Measurements from ENCODE around the gene NIM1K. TPM values are rescaled to one million over a fixed set of nuclear protein-coding genes. Genes with fewer than 3 reads are reported as not detected.

The NIM1K gene
- total and polyA plus RNA-seq, 2 of the 13 experiments (the other 11 are each of a cell fraction or from before 2014, with no cell fraction given): 0.04 TPM; not detected in 1

DNA sequence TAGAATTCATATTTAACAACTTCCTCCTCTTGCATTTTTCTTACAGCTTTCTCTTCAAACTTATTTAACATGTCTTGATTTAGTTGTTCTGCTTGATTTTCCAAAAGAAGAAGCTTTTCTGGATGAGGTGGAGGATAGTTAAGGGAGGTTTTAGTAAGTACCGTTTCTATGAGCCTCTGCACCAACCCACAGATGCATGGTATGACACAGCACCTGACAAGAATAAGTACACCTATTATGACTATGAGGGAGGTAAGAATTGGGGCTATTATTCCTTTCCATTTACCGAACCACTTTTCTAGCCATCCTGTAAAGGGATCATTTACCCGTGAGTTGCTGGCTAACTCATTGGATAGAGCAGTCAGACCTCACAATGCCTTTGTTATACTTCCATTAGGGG is 123.7 kb downstream of the NIM1K start (continued):
- TF ChIP-seq REST (IDR thresholded peaks at IDR 0.05; ENCODE audit: borderline replicate concordance in 1 of 2, low read depth in 1 of 2, low read length in 2 of 2) (no peak), MED1 (CRISPR knock-in tag; IDR thresholded peaks at IDR 0.05) (no peak), FOXA1 (IDR thresholded peaks at IDR 0.05) (no peak), FOXA1 (CRISPR knock-in tag; IDR thresholded peaks at IDR 0.05) (no peak), HMGXB3 (CRISPR knock-in tag; IDR thresholded peaks at IDR 0.05; ENCODE audit: borderline replicate concordance) (no peak), LCORL (IDR thresholded peaks at IDR 0.05) (no peak), LCORL (CRISPR knock-in tag; IDR thresholded peaks at IDR 0.05) (no peak), ZGPAT (CRISPR knock-in tag; IDR thresholded peaks at IDR 0.05) (no peak), ZSCAN30 (CRISPR knock-in tag; IDR thresholded peaks at IDR 0.05) (no peak), HOXA7 (CRISPR knock-in tag; IDR thresholded peaks at IDR 0.05) (no peak), KDM4B (CRISPR knock-in tag; IDR thresholded peaks at IDR 0.05) (no peak), ZNF260 (CRISPR knock-in tag; IDR thresholded peaks at IDR 0.05; ENCODE audit: borderline replicate concordance, low read depth) (no peak), FOXP1 (IDR thresholded peaks at IDR 0.05) (no peak), FOXP1 (CRISPR knock-in tag; IDR thresholded peaks at IDR 0.05) (no peak)
- TF ChIP-seq, protein P1, sequence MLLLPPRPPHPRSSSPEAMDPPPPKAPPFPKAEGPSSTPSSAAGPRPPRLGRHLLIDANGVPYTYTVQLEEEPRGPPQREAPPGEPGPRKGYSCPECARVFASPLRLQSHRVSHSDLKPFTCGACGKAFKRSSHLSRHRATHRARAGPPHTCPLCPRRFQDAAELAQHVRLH (CRISPR knock-in tag; IDR thresholded peaks at IDR 0.05; ENCODE audit: borderline replicate concordance, low read depth): no peak
- TF ChIP-seq, protein P2, sequence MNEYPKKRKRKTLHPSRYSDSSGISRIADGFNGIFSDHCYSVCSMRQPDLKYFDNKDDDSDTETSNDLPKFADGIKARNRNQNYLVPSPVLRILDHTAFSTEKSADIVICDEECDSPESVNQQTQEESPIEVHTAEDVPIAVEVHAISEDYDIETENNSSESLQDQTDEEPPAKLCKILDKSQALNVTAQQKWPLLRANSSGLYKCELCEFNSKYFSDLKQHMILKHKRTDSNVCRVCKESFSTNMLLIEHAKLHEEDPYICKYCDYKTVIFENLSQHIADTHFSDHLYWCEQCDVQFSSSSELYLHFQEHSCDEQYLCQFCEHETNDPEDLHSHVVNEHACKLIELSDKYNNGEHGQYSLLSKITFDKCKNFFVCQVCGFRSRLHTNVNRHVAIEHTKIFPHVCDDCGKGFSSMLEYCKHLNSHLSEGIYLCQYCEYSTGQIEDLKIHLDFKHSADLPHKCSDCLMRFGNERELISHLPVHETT (CRISPR knock-in tag; conservative IDR thresholded peaks at IDR 0.05): no peak
